HG03064 (cell line): Measurements from ENCODE around the gene STMND1.
"Not testable (repeated sequence)": the region's sequence is repeated elsewhere in the genome, so short reads cannot be mapped to it uniquely, and the experiment has no call there.

ENCODE experiments used
- ATAC-seq: cut with Tn5 transposase; IDR thresholded peaks from one replicate; pipeline ENCODE4 v1.9.1; 2021; ENCODE audit warnings: low read depth; ENCODE audit not compliant: unreplicated experiment

Gene STMND1

GRCh38 chr6:17101422-17102257 lies at the start of gene STMND1:
Gene STMND1, plus strand, starts transcription at chr6:17102050. Its CDS starts 208 bp downstream, at chr6:17102258.
- ATAC-seq = no peak

- no peak for ATAC-seq
Observed at GRCh38 chr6:17054647-17055046, 47.2 kb upstream of the STMND1 start.

GRCh38 chr6:17057322-17057721 lies 44.5 kb upstream of the STMND1 start:
- ATAC-seq = no peak

- no peak for ATAC-seq
Observed at GRCh38 chr6:17058550-17058949, 43.3 kb upstream of the STMND1 start.

- no peak for ATAC-seq
Observed at GRCh38 chr6:17059022-17059421, 42.8 kb upstream of the STMND1 start.

- no peak for ATAC-seq
Observed at GRCh38 chr6:17059850-17060249, 42.0 kb upstream of the STMND1 start.

GRCh38 chr6:17061097-17061496 lies 40.8 kb upstream of the STMND1 start:
- no peak for ATAC-seq

GRCh38 chr6:17062871-17063440 lies 38.9 kb upstream of the STMND1 start:
- no peak for ATAC-seq

- ATAC-seq = no peak
Observed at GRCh38 chr6:17064975-17065374, 36.9 kb upstream of the STMND1 start.

GRCh38 chr6:17066610-17067009 lies 35.2 kb upstream of the STMND1 start:
- ATAC-seq = no peak

GRCh38 chr6:17068972-17069371 lies 32.9 kb upstream of the STMND1 start:
- not testable (repeated sequence) for ATAC-seq

- ATAC-seq = not testable (repeated sequence)
Observed at GRCh38 chr6:17070400-17070799, 31.4 kb upstream of the STMND1 start.

- not testable (repeated sequence) for ATAC-seq
Observed at GRCh38 chr6:17073596-17073995, 28.3 kb upstream of the STMND1 start.

- ATAC-seq = no peak
Observed at GRCh38 chr6:17081273-17081672, 20.6 kb upstream of the STMND1 start.

GRCh38 chr6:17081860-17082508 lies 19.9 kb upstream of the STMND1 start:
- no peak for ATAC-seq

GRCh38 chr6:17083397-17083796 lies 18.5 kb upstream of the STMND1 start:
- no peak for ATAC-seq

GRCh38 chr6:17086469-17086868 lies 15.4 kb upstream of the STMND1 start:
- no peak for ATAC-seq

GRCh38 chr6:17088091-17088611 lies 13.7 kb upstream of the STMND1 start:
- ATAC-seq = no peak

GRCh38 chr6:17091122-17091521 lies 10.7 kb upstream of the STMND1 start:
- no peak for ATAC-seq

- no peak for ATAC-seq
Observed at GRCh38 chr6:17093686-17094085, 8.2 kb upstream of the STMND1 start.

GRCh38 chr6:17096096-17096495 lies 5.8 kb upstream of the STMND1 start:
- no peak for ATAC-seq
